ENCODE results near the gene KIAA1614. TPM values are rescaled to one million over a fixed set of nuclear protein-coding genes. Genes with fewer than 3 reads are reported as not detected.

KIAA1614 gene
- total and polyA plus RNA-seq, 10 of the 15 experiments (the other 5 are each of a cell fraction or from before 2014, with no cell fraction given): 0.03 to 1.0 (median 0.26) TPM; not detected in 1

DNA sequence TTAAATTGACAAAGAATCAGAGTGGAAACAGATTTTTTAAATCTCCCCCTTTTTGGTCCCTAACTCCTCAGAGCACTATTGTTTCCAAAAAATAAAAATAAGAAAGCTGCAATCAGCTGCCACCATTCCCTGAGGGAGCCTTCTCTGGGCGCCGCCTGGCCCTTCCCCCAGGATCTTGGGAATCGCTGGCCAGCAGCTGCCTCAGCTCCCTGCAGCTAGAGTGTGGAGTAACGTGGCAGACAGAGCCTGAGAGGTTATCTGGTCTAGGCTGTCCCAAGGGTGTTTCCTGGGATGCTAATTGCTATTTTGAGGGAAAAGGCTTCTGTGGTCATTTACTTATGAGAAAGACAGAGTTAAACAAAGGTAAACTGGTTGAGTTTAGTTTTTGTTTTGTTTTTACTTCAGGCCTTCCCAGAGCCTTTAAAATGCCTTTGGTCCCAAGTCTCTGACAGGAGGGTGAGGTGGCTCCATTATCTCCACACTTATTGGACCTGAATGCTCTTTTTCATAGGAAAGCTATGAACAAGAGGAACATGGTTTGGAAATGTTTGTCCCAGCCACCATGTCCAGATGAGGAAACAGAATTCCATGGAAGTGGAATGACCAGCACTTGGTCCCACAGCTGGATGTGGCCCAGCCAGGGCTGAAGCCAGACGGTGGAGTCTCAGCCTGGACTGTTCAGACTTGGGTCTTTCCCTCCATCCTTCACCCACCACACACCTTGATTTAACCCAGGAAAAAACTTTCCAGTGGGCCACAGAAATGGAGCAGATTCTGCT, 14.1 kb upstream of the KIAA1614 start:
- DNase-seq (ENCODE audit: low read depth, low spot score) (no peak), ATAC-seq (no peak), FAIRE-seq (no peak)
- ChIA-PET CTCF (interaction anchor here (0.7 to 1.4 kb wide), 5 partner anchors 15 to 26 kb away, joined by 3 to 4 read pairs (median 3); no protein-coding TSS in a partner anchor), RAD21 (ENCODE audit: unreplicated experiment) (interaction anchor here (0.7 to 2.0 kb wide), 3 partner anchors 9 to 17 kb away, joined by 3 to 9 read pairs (median 4); no protein-coding TSS in a partner anchor), POLR2A (interaction anchor here (1.3 kb wide), 1 partner anchor 10 kb away, joined by 3 read pairs; no protein-coding TSS in a partner anchor), SMC1A (ENCODE audit: uncharacterized antibody, unreplicated experiment) (interaction anchor here (0.8 to 5.1 kb wide), 4 partner anchors 10 to 246 kb away, joined by 3 to 22 read pairs (median 6); no protein-coding TSS in a partner anchor)
- no peaks in the 10 kb centered on the region for H3K27me3 ChIP-seq (replicated peaks in 1 of 2; ENCODE audit: control insufficient read depth in 2 of 2, insufficient read depth in 2 of 2, low read length in 1 of 2)
- no peaks in the 10 kb centered on the region for H3K36me3 ChIP-seq (ENCODE audit: control insufficient read depth in 2 of 2, insufficient read depth in 2 of 2, low read length in 1 of 2)
- no peaks in the 10 kb centered on the region for H4K20me1 ChIP-seq (ENCODE audit: control insufficient read depth, insufficient read depth)
- no peaks in the 10 kb centered on the region for H3K4me1 ChIP-seq (ENCODE audit: control insufficient read depth, insufficient read depth, low read length)
- in situ Hi-C loops (cut with MboI) (no loop called here), intact Hi-C loops (cut with micrococcal nuclease; ENCODE audit: unreplicated experiment) (no loop called here)
- no peak overlapping the region for H3K27ac ChIP-seq (ENCODE audit: control insufficient read depth, insufficient read depth)
- no peak overlapping the region for H3K4me3 ChIP-seq
- H3K79me2 ChIP-seq (ENCODE audit: control insufficient read depth, insufficient read depth, low read length): no peaks in the 10 kb centered on the region
- no peak for TF ChIP-seq SP1 (IDR thresholded peaks at IDR 0.05; ENCODE audit: low read depth, low read length)
- TF ChIP-seq POU2F2 (IDR thresholded peaks at IDR 0.05; ENCODE audit: borderline replicate concordance, low read depth, low read length): no peak
- TF ChIP-seq NFIC (IDR thresholded peaks at IDR 0.05; ENCODE audit: low read depth, low read length): no peak
- TF ChIP-seq ZNF24 (IDR thresholded peaks at IDR 0.05): no peak
- no peak for TF ChIP-seq MTA2 (IDR thresholded peaks at IDR 0.05; ENCODE audit: low read depth)
- no peak for TF ChIP-seq RUNX3 (IDR thresholded peaks at IDR 0.05; ENCODE audit: low read length)
- no peak for TF ChIP-seq GABPA (IDR thresholded peaks at IDR 0.05; ENCODE audit: low read depth)
- no peaks in the 10 kb centered on the region; the same call in 2 of the 3 replicates for H3K9me3 ChIP-seq (replicated peaks; ENCODE audit: control insufficient read depth, insufficient read depth, low read length)
- 65% methylated on average over 5 of the region's 5 CpGs for WGBS (ENCODE audit: insufficient coverage, insufficient replicate concordance, low lambda C conversion rate, missing lambda C conversion rate)
- H3K4me2 ChIP-seq (ENCODE audit: control insufficient read depth, insufficient read depth): no peak overlapping the region
- BruUV-seq (replicated peaks): no TSS peak
- no peak overlapping the region for H2AFZ ChIP-seq (ENCODE audit: control insufficient read depth, low read depth, low read length)
- no peak overlapping the region for H3K9ac ChIP-seq (ENCODE audit: control insufficient read depth, insufficient read depth, low read length)

Data from GM12878 (cell line).